Skeletal muscle satellite cell (primary cell): ENCODE measurements around the gene SPDYE8. TPM values are rescaled to one million over a fixed set of nuclear protein-coding genes. Genes with fewer than 3 reads are reported as not detected.
"Not testable (repeated sequence)": the region's sequence is repeated elsewhere in the genome, so short reads cannot be mapped to it uniquely, and the experiment has no call there.

Experiments used
- H3K27me3 ChIP-seq: 2 replicates; pipeline ENCODE4 v1.7.0; 2013; ENCODE audit warnings: low read length; ENCODE audit not compliant: control insufficient read depth, insufficient read depth
- H3K36me3 ChIP-seq: 2 replicates; pipeline ENCODE4 v1.7.0; 2013; ENCODE audit warnings: mild to moderate bottlenecking, control low read depth, low read length; ENCODE audit not compliant: insufficient read depth
- H3K4me1 ChIP-seq: 2 replicates; pipeline ENCODE4 v1.7.0; 2013; ENCODE audit warnings: low read length; ENCODE audit not compliant: control insufficient read depth, insufficient read depth
- H3K4me2 ChIP-seq: 2 replicates; pipeline ENCODE4 v1.7.0; 2013; ENCODE audit warnings: mild to moderate bottlenecking, low read length
- H3K4me3 ChIP-seq: 2 replicates; pipeline ENCODE4 v1.7.0; 2013; ENCODE audit warnings: low read length
- H3K9ac ChIP-seq: 2 replicates; pipeline ENCODE4 v1.7.0; 2013; ENCODE audit warnings: mild to moderate bottlenecking, low read depth, low read length, moderate library complexity
- H3K9me3 ChIP-seq: replicated peaks from 2 replicates; pipeline ENCODE4 v1.7.0; 2013; ENCODE audit warnings: mild to moderate bottlenecking, control low read depth, low read length
- total RNA-seq: library from RNA; depleted of rRNA; stranded (reverse); fragments of >200 nt; gene quantifications from 2 replicates; pipeline ENCODE4 v1.2.3, GENCODE V29; 2012; rRNA removed

SPDYE8 gene, protein sequence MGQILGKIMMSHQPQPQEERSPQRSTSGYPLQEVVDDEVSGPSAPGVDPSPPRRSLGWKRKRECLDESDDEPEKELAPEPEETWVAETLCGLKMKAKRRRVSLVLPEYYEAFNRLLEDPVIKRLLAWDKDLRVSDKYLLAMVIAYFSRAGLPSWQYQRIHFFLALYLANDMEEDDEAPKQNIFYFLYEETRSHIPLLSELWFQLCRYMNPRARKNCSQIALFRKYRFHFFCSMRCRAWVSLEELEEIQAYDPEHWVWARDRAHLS
- total RNA-seq, result not detected in 2 replicates

DNA sequence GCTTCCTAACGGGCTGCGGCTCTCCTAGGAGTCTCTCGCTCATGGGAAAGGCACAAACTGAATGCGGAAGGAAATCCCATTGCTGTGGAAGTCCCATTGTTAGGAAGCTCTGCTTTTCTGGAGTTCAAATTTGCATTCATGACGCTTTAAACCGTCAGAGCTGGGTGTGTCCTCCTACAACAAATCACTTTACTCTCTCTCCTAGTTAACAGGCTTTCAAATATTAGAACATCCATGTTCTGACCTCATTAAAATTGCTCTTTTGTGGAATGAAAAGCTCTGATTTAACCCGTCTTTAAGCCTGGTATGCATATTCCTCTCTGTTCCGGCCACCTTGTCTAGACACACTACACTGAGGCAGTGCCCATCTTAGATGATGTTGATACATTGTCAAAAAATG lies at the start of gene SPDYE8:
SPDYE8 (minus strand) TSS at position 101 of the 400 bp plus-strand sequence. CDS start 1,800 bp downstream, outside the sequence.
- not testable (repeated sequence) for H3K4me2 ChIP-seq, H3K4me1 ChIP-seq, H3K36me3 ChIP-seq, H3K9me3 ChIP-seq, H3K4me3 ChIP-seq, H3K27me3 ChIP-seq, H3K9ac ChIP-seq

GRCh38 chr7:73057811-73058210 lies 28.2 kb upstream of the SPDYE8 start, which contains the start of gene SPDYE11:
Gene SPDYE11, minus strand, starts transcription at chr7:73057911. Its CDS starts 1,800 bp downstream, at chr7:73056111.
- H3K4me1 ChIP-seq, H3K4me2 ChIP-seq, H3K4me3 ChIP-seq, H3K9me3 ChIP-seq, H3K36me3 ChIP-seq, H3K9ac ChIP-seq, H3K27me3 ChIP-seq: not testable (repeated sequence)

GRCh38 chr7:73006491-73006890 lies 23.1 kb downstream of the SPDYE8 start:
- not testable (repeated sequence) for H3K36me3 ChIP-seq, H3K4me1 ChIP-seq, H3K9me3 ChIP-seq, H3K27me3 ChIP-seq
- Histone ChIP-seq H3K9ac (peak overlapping the region; percentile 69), H3K4me2 (peak overlapping the region; percentile 85), H3K4me3 (peak overlapping the region; percentile 66)

GRCh38 chr7:73005693-73006447 lies 23.7 kb downstream of the SPDYE8 start:
- H3K27me3 ChIP-seq, H3K9me3 ChIP-seq, H3K36me3 ChIP-seq, H3K4me1 ChIP-seq: not testable (repeated sequence)
- Histone ChIP-seq H3K4me2 (peak overlapping the region; percentile 73), H3K4me3 (peak overlapping the region; percentile 79), H3K9ac (peak overlapping the region; percentile 84)

- peak overlapping the region; percentile 84 for H3K9ac ChIP-seq
- H3K4me3 ChIP-seq, result peak overlapping the region; percentile 75
Measured at GRCh38 chr7:73005356-73005692, 24.2 kb downstream of the SPDYE8 start.

DNA sequence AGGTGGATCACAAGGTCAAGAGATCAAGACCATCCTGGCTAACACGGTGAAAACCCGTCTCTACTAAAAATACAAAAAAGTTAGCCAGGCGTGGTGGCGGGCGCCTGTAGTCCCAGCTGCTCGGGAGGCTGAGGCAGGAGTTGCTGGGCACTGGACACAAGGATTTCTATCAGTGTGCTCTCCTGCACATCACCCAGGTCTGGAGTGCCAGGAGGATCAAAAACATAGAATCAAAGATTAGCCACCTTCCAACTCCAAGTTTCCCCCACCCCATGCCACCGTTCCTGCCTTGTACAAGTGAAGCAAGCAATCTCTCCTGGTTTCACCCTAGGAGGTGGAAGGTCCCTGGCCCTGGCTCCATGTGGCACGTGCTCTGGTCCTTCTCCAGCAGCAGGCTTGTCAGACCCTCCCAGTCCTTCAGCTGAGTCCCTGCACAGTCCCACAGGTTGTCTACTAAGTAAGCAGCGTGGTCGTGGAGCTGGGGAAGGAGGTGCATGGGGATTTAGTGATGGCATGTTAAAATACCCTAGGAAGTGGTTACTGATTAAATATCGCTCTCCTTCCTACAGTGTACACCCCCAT lies 31.6 kb downstream of the SPDYE8 start:
- H3K36me3 ChIP-seq, H3K4me3 ChIP-seq, H3K27me3 ChIP-seq, H3K4me2 ChIP-seq, H3K9me3 ChIP-seq, H3K4me1 ChIP-seq, H3K9ac ChIP-seq: not testable (repeated sequence)

More at GRCh38 chr7:73005356-73005692, 24.2 kb downstream of the SPDYE8 start:
- H3K27me3 ChIP-seq, H3K36me3 ChIP-seq, H3K4me1 ChIP-seq, H3K9me3 ChIP-seq: not testable (repeated sequence)
- H3K4me2 ChIP-seq, result peak overlapping the region; percentile 57

DNA sequence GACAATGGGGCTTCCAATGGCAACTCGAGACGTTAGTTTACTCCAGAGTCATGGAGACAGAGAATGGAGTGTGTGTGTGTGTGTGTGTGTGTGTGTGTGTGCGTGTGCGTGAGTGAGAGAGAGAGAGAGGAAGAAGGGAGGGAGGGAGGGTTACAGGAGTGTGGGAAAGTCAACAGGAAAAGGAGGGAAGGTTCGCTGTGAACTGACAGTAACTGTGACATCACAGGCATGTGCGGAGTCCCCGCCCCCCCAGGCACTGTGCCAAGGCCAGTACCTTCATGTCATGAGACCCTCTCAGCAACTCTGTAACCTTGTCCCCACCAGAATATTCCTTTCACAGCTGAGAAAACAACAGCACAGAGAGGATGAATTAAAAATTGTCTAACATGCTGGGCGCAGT lies 32.1 kb downstream of the SPDYE8 start:
- not testable (repeated sequence) for H3K9me3 ChIP-seq, H3K27me3 ChIP-seq, H3K36me3 ChIP-seq, H3K4me3 ChIP-seq, H3K9ac ChIP-seq, H3K4me2 ChIP-seq, H3K4me1 ChIP-seq

- not testable (repeated sequence) for H3K9ac ChIP-seq, H3K4me2 ChIP-seq, H3K4me1 ChIP-seq, H3K27me3 ChIP-seq, H3K4me3 ChIP-seq, H3K9me3 ChIP-seq, H3K36me3 ChIP-seq
Measured at GRCh38 chr7:72995484-72995883, 34.1 kb downstream of the SPDYE8 start.

DNA sequence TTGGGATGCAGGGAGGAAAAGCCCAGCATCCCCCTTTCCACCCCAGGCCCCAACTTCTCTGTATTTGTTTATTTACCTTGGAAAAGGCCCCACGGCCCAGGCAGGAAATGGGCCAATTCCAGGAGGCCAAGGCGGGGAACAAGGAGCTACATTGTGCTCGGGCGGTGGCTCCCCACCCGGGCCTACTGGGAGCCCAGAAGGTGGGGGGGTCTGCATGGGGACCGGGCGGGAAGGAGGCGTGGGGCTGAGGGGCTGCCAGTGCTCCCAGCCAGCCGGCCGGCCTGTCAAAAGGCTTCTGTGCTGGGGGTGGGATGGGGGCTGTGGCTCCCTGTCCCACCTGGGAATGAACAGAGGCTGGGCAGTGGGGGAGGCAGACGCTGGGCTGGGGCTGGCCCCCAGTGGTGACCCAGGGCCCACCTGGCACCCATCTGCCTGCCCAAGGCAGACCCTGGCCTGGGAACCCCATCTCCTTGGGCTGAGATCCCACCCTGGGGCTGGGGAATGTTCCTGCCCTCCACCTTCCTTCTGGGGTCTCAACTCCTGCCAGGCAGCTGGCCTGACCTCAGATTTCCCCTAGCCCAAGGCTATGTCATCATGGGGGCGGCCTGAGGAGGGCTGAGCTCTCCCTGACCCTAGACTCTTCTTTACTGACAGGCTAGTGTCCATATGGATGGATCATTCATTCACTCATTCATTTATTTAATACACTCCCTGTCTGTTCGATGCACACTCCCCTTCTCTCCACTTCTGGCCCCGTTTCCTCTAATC lies 39.2 kb downstream of the SPDYE8 start:
- H3K4me3 ChIP-seq, H3K9ac ChIP-seq: not testable (repeated sequence)

DNA sequence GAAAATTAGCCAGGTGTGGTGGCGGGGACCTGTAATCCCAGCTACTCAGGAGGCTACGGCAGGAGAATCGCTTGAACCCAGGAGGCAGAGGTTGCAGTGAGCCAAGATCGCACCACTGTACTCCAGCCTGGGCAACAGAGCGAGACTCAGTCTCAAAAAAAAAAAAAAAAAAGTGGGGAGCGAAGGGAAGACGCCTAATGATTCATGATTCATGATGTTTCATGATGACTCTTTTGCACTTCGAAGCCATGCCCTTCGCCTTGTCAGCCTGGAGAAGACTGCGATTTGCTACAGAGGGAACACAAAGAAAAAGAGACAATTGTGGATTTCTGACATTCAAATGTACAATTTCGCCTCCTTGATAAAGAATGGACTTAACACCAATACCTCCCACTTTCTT lies 47.5 kb downstream of the SPDYE8 start:
- H3K4me2 ChIP-seq, result not testable (repeated sequence)

More for the DNA sequence above, 39.2 kb downstream of the SPDYE8 start:
- H3K4me1 ChIP-seq, H3K36me3 ChIP-seq, H3K27me3 ChIP-seq, H3K4me2 ChIP-seq, H3K9me3 ChIP-seq: not testable (repeated sequence)

DNA sequence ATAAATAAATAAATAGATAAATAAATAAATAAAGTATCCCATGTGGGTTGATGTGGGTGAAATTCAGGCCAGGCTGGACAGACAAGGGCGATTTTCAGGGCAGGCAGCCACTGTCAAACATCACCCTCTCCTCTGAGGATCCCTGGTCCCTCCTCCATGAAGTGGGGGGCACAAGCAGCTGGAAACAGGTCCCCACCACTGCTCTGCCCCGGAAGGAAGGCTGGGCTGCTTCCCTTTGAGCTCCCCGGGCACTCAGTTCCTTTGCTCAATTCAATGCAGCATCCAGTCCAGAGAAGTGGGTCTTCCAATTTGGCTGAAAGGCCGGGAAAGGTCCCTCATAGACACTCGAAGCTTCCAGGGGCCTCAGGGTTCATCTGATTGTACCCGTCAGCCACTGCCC lies 49.2 kb downstream of the SPDYE8 start:
- H3K9ac ChIP-seq, H3K4me2 ChIP-seq, H3K9me3 ChIP-seq, H3K36me3 ChIP-seq, H3K4me3 ChIP-seq, H3K4me1 ChIP-seq, H3K27me3 ChIP-seq: not testable (repeated sequence)

More for the DNA sequence above, 47.5 kb downstream of the SPDYE8 start:
- not testable (repeated sequence) for H3K36me3 ChIP-seq, H3K27me3 ChIP-seq, H3K9me3 ChIP-seq, H3K4me3 ChIP-seq, H3K9ac ChIP-seq, H3K4me1 ChIP-seq
